ENCODE results near the gene KRT5.

DNA sequence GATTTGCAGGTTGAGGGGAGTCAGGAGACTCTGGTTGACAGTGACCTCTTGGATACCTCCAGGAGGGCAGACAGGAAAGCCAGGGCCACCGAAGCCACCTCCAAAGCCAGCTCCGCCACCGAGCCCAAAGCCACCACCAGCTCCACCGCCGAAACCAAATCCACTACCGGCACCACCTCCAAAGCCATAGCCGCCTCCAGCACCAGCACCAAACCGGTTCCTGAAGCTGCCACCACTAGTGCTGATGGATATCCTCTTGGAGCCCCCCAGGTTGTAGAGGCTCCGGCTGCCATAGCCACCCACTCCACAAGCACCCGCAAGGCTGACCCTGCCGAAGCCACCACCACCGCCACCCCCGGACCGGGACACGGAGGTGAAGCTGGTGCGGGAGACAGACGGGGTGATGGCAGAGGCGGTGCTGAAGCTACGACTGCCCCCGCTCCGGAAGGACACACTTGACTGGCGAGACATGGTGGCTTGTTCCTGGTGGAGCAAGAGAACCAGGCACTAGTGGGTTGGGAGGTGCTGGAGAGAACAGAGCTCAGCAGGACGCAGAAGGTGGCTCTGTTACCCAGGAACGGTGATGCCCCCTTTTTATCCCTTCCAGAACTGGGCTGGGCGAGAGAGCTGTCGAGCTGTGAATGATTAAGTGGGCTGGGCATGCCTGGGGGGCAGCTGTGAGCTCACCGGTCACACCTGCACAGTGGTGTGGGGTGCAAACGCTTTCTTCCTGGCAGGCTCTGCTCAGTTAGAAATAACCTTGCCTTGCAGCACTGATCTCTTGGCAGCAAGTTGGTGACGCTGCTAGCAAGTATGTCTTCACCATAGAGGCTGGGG is at the start of gene KRT5:
- TF ChIP-seq, protein P1, sequence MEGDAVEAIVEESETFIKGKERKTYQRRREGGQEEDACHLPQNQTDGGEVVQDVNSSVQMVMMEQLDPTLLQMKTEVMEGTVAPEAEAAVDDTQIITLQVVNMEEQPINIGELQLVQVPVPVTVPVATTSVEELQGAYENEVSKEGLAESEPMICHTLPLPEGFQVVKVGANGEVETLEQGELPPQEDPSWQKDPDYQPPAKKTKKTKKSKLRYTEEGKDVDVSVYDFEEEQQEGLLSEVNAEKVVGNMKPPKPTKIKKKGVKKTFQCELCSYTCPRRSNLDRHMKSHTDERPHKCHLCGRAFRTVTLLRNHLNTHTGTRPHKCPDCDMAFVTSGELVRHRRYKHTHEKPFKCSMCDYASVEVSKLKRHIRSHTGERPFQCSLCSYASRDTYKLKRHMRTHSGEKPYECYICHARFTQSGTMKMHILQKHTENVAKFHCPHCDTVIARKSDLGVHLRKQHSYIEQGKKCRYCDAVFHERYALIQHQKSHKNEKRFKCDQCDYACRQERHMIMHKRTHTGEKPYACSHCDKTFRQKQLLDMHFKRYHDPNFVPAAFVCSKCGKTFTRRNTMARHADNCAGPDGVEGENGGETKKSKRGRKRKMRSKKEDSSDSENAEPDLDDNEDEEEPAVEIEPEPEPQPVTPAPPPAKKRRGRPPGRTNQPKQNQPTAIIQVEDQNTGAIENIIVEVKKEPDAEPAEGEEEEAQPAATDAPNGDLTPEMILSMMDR (IDR thresholded peaks at IDR 0.05): no peak
- no peak for TF ChIP-seq POLR2A (IDR thresholded peaks at IDR 0.05)

All from Peyer's patch (tissue), 4 donors.